HG02623 (cell line): ENCODE data around the gene NUDT8.
"Not testable (repeated sequence)": the region's sequence is repeated elsewhere in the genome, so short reads cannot be mapped to it uniquely, and the experiment has no call there.

ENCODE experiments used
- ATAC-seq: cut with Tn5 transposase; IDR thresholded peaks from one replicate; pipeline ENCODE4 v1.9.1; 2021; ENCODE audit warnings: moderate library complexity; ENCODE audit not compliant: unreplicated experiment

Gene NUDT8

DNA sequence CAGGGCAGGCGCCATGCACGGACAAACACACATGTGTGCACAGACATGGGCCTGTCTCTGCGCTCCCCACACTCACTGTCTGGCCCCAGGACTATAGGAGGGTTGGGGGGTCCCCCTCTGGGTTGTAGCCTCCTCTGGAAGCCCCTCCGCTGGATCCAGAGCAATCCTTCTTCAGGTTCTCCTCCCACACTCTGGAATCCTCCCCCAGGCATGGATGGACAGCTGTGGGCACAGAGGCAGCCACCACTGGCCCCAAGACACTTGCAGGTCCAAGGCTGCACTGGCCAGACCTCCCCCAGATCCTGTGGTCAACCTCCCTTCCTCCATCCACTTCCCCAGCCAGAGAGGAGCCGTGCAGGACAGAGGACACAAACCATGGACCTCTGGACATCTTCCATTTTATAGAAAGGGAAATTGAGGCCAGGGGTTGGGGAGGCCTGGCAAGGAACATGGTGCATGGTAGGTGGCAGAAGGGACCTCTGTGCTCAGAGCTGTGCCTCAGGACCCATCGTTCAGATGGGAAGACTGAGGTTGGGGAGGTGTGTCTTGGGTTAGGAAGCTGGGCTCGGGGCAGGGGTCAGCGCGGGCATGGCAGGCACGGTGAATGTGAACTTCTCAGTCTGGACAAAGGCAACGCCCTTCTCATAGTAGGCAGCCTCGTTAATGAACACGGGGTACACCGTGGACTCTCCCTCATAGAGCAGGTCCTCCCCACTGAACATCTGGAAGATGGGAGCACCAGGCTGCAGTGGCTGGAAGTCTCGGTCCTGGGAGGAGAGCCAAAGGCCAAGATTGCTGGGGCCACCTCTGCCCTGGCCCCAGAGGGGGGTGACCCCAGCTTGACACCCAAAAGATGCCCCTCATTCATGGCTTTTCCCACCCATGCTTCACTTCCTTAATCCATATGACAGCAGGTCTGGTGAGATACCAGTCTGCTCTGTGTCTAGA, 12.7 kb upstream of the NUDT8 start:
- no peak for ATAC-seq

DNA sequence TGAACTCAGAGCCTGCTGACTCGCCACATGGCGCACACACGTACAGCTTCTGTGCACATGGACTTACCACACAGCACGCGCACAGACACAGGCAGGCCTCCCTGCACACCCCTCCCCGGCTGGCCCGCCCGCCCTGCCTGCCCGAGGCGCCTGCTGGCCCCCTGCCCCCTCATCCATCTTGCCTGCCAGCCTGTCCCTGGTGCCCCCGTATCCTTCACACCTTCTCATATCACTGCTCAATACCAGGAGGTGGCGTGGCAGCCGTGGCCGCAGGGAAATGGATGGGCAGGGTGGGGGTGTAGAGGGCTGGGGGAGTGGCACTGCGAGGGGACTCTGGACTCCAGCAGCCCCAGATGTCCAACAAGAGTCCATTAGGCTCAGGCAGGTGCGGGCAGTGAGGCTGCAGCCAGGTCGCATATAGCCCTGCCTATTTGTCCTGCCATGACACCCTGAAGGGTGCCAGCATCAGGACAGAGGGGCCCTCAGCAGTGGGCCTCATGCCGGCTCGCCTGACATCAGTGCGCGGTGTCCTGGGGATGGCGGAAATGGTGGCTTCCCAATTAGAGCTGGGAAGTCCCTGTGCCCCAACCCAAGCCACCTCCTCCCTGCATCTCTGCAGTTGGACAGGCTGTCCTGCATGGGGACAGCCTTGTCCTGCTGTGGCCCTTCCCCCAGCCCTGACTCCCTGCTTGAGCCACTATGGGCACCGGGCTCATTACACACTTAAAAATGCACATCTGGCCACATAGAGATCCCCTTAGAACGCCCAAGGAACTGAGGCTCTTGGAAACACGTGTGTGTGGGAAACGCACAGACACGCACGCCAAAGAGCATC, 11.8 kb upstream of the NUDT8 start:
- ATAC-seq, result no peak

DNA sequence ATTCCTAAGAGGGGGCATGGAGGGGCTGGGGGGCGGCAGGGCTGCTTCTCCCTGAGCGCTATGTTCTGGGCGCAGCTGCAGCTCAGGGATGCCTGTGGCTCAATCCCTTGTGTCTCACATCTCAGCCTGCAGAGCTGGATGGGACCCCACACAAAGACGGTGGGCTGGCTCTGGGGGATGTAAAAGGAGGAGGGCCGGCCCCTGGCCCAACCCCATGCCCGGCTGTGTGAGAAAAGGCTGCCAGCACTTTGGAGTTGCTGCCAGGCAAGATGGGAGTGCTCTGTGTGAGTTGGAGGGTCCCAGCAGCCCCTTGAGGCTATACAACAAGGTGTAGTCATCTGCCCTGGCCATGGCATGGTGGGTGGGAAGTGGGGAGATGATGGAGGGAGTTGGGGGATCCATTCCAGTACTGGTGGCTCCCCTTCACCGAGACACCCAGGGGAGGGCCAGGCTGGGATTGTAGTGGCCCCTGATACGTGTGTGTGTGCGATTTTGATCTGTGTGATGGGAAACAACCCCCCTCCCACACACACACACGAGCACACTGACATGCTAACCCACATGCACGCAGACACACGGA, 11.1 kb upstream of the NUDT8 start:
- ATAC-seq, result no peak

GRCh38 chr11:67640021-67640757, 10.5 kb upstream of the NUDT8 start:
- no peak for ATAC-seq

- no peak for ATAC-seq
These were observed 9.7 kb upstream of the NUDT8 start, which contains the start of gene TBX10 for GRCh38 chr11:67639438-67639859. TBX10 (minus strand) TSS chr11:67639763; CDS start chr11:67639472, 291 bp downstream.

- no peak for ATAC-seq
These were observed 9.0 kb upstream of the NUDT8 start for GRCh38 chr11:67638535-67639437.

DNA sequence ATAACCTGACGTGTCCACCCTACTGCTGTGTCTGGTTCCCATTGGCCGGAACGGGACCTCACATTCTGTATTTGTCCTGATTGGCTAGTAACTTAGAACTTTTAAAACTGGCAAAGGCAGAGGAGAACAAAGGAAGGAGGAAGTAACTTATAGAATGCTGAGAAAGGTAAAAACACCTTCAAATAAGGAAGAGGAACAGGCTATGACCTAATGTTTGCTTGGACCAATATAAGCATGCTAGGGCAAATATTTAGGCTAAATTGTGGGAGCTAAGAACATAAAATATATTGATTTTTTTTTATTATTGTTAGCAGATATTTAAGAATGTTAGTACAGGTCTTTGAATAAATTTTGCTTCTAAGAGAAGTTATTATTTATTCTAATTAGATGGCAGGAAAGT, 7.7 kb upstream of the NUDT8 start:
- not testable (repeated sequence) for ATAC-seq

DNA sequence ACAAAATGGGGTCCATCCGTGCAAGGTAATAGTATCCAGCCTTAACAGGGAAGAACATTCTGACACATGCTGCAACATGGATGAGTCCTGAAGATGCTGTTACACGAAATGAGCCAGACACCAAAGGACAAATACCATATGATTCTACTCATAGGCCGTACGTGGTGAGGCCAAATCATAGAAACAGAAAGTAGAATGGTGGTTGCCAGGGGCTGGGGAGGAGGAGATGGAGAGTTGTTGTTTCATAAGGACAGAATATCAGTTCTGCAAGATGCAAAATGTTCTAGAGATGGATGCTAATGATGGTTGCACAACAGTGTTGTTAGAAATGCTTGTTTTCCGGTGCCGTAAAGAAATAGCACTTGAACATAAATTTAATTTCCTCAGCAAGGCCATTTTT, 7.2 kb upstream of the NUDT8 start:
- ATAC-seq, result no peak

DNA sequence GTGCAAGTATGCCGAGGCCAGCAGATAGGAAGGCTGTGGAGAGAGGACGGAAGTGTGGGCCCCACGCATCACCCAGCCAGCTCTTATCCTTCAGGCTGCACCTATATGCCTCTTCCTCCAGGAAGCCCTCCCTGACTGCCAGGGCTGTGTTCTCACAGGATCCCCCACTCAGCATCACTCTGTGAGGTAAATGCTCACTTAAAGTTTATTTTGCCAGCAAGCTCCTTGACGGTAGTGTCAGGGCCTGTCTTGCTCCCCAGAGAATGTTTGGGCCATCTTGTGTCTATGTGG, 5.4 kb upstream of the NUDT8 start:
- ATAC-seq, result no peak

GRCh38 chr11:67634366-67635230, 4.9 kb upstream of the NUDT8 start:
- ATAC-seq, result no peak

DNA sequence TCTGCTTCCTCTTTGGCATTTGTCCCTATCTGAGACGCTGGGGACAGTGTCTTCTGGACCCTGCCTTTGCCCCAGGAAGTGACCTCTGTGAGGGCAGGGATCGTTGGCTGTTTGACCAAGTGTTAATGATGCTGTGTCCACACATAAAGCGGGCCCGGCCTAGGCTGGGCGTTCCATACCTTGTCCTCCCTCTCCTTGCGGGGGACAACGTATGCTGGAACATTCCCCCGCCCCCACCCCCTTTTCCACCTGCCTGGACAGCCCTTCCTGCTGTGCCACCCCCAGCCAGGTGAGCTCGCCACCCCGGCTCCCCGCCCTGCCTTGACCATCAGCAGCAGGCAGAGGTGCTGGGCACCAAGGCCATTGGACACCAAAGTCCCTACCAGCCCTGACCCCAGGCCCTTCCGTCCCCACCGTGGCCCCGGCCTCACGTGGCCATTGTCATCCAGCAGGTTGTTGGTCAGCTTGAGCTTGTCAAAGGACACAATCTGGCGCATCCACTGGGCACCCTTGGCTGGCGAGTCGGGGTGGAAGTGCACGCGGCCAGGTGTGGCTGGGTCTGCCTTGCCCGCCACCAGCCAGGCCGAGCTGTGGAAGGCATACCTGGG, 4.1 kb upstream of the NUDT8 start:
- ATAC-seq, result no peak

DNA sequence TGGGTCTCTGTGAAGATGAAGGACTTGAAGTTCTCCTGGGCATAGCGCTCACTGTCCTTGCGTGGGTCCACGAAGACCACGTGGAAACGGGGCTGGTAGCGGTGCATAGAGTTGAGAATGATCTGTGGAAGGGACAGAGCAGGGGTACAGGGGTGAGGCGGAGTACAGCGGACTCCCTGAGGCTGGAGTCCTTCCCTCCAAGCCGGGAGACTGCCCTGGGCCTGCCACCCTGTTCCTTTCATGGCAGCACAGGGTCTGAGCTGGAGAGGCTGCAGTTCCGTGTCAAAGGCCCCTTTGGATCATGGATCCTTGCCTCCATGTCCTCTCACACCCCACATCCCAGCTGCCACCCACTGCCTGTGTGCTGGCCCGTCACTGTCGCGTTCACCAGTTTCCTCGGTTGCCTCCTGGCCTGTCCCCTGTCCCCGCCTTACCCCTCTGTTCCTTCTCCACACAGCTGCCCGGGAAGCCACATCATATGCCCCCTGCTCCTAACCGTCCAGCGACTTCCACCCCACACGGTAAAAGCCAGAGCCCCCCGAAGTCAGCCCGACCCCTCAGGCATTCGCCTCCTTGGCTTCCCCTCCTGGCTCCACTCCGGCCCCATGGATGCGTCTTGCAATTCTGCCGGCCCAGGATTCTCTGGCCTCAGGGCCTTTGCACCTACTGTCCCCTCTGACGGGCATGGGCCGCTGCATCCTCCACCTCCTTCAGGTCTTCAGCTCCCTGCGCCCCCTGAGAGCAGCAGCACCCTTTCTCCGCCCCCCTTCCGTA, 3.4 kb upstream of the NUDT8 start:
- ATAC-seq, result no peak

DNA sequence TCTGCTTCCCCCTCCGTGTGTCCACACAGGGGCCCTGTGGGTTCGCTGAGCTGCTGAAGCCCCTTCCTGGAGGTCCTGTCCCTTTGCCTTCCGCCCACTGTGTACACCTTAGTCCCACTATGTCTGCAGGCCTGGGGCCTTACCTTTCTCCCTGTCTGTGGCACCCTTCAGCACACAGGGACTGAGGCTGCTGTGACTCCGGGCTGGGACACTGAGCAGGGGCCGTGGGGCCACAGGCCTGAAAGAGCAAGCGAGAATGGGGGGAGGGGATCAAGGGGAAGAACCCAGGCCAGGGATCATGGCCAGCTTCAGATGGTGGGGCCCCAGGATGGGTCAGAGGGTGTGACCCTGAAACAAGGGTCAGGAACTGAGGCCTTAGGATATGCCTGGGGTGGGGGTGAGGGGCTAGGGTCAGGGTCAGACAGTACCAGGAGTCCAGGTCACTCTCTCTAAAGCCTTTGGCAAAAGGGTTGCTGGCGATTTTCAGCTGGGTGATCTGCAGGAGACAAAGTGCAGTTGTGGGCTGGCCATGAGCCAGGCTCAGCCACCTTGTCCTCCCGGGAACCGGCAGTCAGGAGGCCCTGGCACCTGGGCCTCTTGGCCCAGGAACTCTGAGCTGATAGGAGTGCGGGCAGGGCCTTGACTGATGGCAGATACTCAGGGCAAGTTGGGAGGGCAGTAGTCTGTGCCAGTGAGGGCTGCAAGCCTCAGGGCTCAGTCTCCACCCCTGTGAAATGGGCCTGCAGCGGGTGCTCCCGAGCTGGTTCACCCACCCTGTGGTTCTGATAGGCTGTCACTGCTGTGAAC, 2.6 kb upstream of the NUDT8 start:
- ATAC-seq, result no peak

GRCh38 chr11:67631853-67632174, 2.1 kb upstream of the NUDT8 start:
- no peak for ATAC-seq

GRCh38 chr11:67631411-67631810, 1.7 kb upstream of the NUDT8 start:
- no peak for ATAC-seq

GRCh38 chr11:67630943-67631331, 1.2 kb upstream of the NUDT8 start:
- no peak for ATAC-seq
